ENCODE measurements around the gene IL31. TPM values are rescaled to one million over a fixed set of nuclear protein-coding genes. Genes with fewer than 3 reads are reported as not detected.

IL31 gene
- total and polyA plus RNA-seq, 2 donors (not counting 3 experiments of a cell fraction or from before 2014, with no cell fraction given): not detected

GRCh38 chr12:122152754-122153153 lies 21.3 kb downstream of the IL31 start:
- dilution Hi-C loops (cut with MboI; ENCODE audit: extremely low pct_ligation_motif_present, low sequenced_read_pairs): no loop called here
- POLR2A ChIA-PET: no interaction called here
- CTCF ChIA-PET: interaction anchor here (1.3 kb wide), 1 partner anchor 98 kb away, joined by 3 read pairs; no protein-coding TSS in a partner anchor
- no peak overlapping the region for H3K4me2 ChIP-seq (ENCODE audit: insufficient read depth, low read length)
- no peak for TF ChIP-seq GATA2 (IDR thresholded peaks at IDR 0.05; ENCODE audit: insufficient read depth, insufficient read length, low read depth, low read length)
- TF ChIP-seq POLR2A (IDR thresholded peaks at IDR 0.05; ENCODE audit: low read depth, low read length): no peak
- TF ChIP-seq EZH2 (IDR thresholded peaks at IDR 0.05; ENCODE audit: borderline replicate concordance, low read depth, low read length, severe bottlenecking): no peak
- no peak for TF ChIP-seq JUN (IDR thresholded peaks at IDR 0.05; ENCODE audit: borderline replicate concordance, insufficient read depth, insufficient read length, low read depth)
- no peak for TF ChIP-seq POLR2AphosphoS5 (IDR thresholded peaks at IDR 0.05; ENCODE audit: insufficient read depth, low read depth, low read length)
- TF ChIP-seq FOS (IDR thresholded peaks at IDR 0.05; ENCODE audit: borderline replicate concordance, insufficient read depth, low read length): no peak
- no peak for TF ChIP-seq MYC (IDR thresholded peaks at IDR 0.05; ENCODE audit: low read depth, low read length)
- no peak for TF ChIP-seq MAX (IDR thresholded peaks at IDR 0.05; ENCODE audit: insufficient read depth, insufficient read length)
- no peak for TF ChIP-seq CTCF (IDR thresholded peaks at IDR 0.05; ENCODE audit: extremely low read depth in 1 of 2, insufficient read depth in 1 of 2, low read depth in 1 of 2, low read length in 2 of 2)
- H3K4me1 ChIP-seq (ENCODE audit: control insufficient read depth, extremely low read depth, insufficient read depth, low read length): no peaks in the 10 kb centered on the region
- no peaks in the 10 kb centered on the region for H3K36me3 ChIP-seq (ENCODE audit: control insufficient read depth in 2 of 2, extremely low read depth in 1 of 2, insufficient read depth in 2 of 2, low read length in 2 of 2)
- no peak overlapping the region for H3K4me3 ChIP-seq (replicated peaks in 1 of 3; ENCODE audit: insufficient read depth in 1 of 3, low read depth in 1 of 3, low read length in 3 of 3)
- H2AFZ ChIP-seq (ENCODE audit: low read depth, low read length): no peak overlapping the region
- no peaks in the 10 kb centered on the region for H3K79me2 ChIP-seq (ENCODE audit: control insufficient read depth, insufficient read depth, low read length)
- DNase-seq (ENCODE audit: low read depth, low spot score): no peak
- no peaks in the 10 kb centered on the region for H3K9me1 ChIP-seq (replicated peaks; ENCODE audit: control insufficient read depth, extremely low read depth, insufficient read depth, low read length)
- H3K27ac ChIP-seq (ENCODE audit: insufficient read depth, low read depth, low read length): no peak overlapping the region
- intact Hi-C loops (cut with micrococcal nuclease): no loop called here
- H3K9me3 ChIP-seq (replicated peaks; ENCODE audit: control insufficient read depth, insufficient read depth, low read length): no peaks in the 10 kb centered on the region
- no peak for FAIRE-seq
- H3K27me3 ChIP-seq (ENCODE audit: control insufficient read depth in 2 of 2, insufficient read depth in 2 of 2, low read length in 2 of 2): no peaks in the 10 kb centered on the region
- no peaks in the 10 kb centered on the region for H4K20me1 ChIP-seq (replicated peaks; ENCODE audit: control insufficient read depth, extremely low read depth, insufficient read depth, low read length)
- BruUV-seq (replicated peaks): no TSS peak
- H3K9ac ChIP-seq (replicated peaks; ENCODE audit: extremely low read depth, insufficient read depth, low read length): no peak overlapping the region

Measured in endothelial cell of umbilical vein (primary cell).